Measurements from ENCODE around the gene PARVB.

DNA sequence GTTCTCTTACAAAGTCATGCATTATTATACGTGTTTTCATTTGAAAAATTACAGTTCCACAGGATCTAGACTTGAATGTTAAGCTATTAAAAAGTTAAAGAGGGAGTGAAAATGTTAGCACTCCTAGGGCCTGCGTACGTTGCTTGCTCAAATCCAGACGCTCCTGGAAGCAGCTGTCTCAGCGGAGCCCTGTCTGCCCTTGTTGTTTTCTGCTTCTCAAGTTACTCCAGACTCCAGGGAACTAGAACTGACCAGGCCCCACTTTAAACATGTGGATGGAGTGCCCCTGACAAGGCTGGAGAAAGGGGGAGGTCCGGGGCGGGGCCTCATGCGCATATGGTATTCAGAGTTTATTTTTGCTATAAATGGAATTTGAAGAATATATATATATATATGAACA, 9.6 kb downstream of the PARVB start:
- TF ChIP-seq, protein P1, sequence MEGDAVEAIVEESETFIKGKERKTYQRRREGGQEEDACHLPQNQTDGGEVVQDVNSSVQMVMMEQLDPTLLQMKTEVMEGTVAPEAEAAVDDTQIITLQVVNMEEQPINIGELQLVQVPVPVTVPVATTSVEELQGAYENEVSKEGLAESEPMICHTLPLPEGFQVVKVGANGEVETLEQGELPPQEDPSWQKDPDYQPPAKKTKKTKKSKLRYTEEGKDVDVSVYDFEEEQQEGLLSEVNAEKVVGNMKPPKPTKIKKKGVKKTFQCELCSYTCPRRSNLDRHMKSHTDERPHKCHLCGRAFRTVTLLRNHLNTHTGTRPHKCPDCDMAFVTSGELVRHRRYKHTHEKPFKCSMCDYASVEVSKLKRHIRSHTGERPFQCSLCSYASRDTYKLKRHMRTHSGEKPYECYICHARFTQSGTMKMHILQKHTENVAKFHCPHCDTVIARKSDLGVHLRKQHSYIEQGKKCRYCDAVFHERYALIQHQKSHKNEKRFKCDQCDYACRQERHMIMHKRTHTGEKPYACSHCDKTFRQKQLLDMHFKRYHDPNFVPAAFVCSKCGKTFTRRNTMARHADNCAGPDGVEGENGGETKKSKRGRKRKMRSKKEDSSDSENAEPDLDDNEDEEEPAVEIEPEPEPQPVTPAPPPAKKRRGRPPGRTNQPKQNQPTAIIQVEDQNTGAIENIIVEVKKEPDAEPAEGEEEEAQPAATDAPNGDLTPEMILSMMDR (IDR thresholded peaks at IDR 0.05), result no peak
- no peak for TF ChIP-seq POLR2A (IDR thresholded peaks at IDR 0.05)
